Activated CD4-positive, CD25-positive, alpha-beta regulatory T cell treated with anti-CD3 and anti-CD28 coated beads, Interleukin-2, amount 50 U/mL, for 72 hours (primary cell): Measurements from ENCODE around the gene DLX6.

Experiments
- DNase-seq: peaks from one replicate; pipeline ENCODE4 v3.0.0; 2021

DLX6 gene

GRCh38 chr7:97005183-97006054, at the start of gene DLX6:
Gene DLX6, plus strand, starts transcription at chr7:97005553. Its CDS starts 425 bp downstream, at chr7:97005978.
- DNase-seq, result no peak

GRCh38 chr7:96959135-96959534, 46.2 kb upstream of the DLX6 start:
- no peak for DNase-seq

GRCh38 chr7:96962221-96962885, 43.0 kb upstream of the DLX6 start:
- DNase-seq, result no peak

- no peak for DNase-seq
Observed at GRCh38 chr7:96968981-96969380, 36.4 kb upstream of the DLX6 start.

GRCh38 chr7:96970739-96971138, 34.6 kb upstream of the DLX6 start:
- no peak for DNase-seq

GRCh38 chr7:96973986-96974385, 31.4 kb upstream of the DLX6 start:
- DNase-seq, result no peak

- DNase-seq, result no peak
Observed at GRCh38 chr7:96976106-96976505, 29.2 kb upstream of the DLX6 start.

- no peak for DNase-seq
Observed at GRCh38 chr7:96977445-96977844, 27.9 kb upstream of the DLX6 start.

- DNase-seq, result no peak
Observed at GRCh38 chr7:96979551-96980276, 25.6 kb upstream of the DLX6 start.

GRCh38 chr7:96982586-96982985, 22.8 kb upstream of the DLX6 start:
- DNase-seq, result no peak

- DNase-seq, result no peak
Observed at GRCh38 chr7:96985992-96986391, 19.4 kb upstream of the DLX6 start.

GRCh38 chr7:96986901-96987300, 18.5 kb upstream of the DLX6 start:
- no peak for DNase-seq

GRCh38 chr7:96987719-96988118, 17.6 kb upstream of the DLX6 start:
- DNase-seq, result no peak

- DNase-seq, result no peak
Observed at GRCh38 chr7:96989241-96989858, 16.0 kb upstream of the DLX6 start.

GRCh38 chr7:96989859-96990317, 15.5 kb upstream of the DLX6 start:
- DNase-seq, result no peak

GRCh38 chr7:96991546-96992191, 13.7 kb upstream of the DLX6 start:
- no peak for DNase-seq

- no peak for DNase-seq
Observed at GRCh38 chr7:96992192-96993005, 13.0 kb upstream of the DLX6 start.

GRCh38 chr7:96993094-96993865, 12.1 kb upstream of the DLX6 start:
- DNase-seq, result no peak

- DNase-seq, result no peak
Observed at GRCh38 chr7:96993980-96994379, 11.4 kb upstream of the DLX6 start.

- no peak for DNase-seq
Observed at GRCh38 chr7:96995406-96996110, 9.8 kb upstream of the DLX6 start.
